Measurements from ENCODE around the gene CPSF6. TPM values are rescaled to one million over a fixed set of nuclear protein-coding genes. Genes with fewer than 3 reads are reported as not detected.
"Not testable (repeated sequence)": the region's sequence is repeated elsewhere in the genome, so short reads cannot be mapped to it uniquely, and the experiment has no call there.

CPSF6 gene
- total RNA-seq, 1 donor from 2014 or later = 35.6 TPM

DNA sequence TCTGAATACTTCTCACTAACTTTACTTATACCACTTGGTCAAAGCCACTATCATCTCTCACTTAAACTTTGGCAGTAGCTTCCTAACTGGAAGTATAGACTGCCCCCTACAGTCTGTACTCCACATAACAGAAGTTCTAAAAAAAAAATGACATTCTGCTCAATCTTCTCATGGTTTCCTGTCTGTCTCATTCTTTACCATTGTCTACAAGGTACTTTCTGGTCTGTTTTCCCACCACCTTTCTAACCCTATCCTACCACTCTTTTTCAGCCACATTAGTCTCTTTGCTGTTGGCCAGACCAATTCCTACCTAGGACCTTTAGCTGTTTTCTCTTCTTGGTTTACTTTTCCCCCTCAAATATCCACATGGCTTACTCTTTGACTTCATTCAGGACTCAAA, 14.7 kb downstream of the CPSF6 start:
- no peaks in the 10 kb centered on the region for H3K27me3 ChIP-seq (ENCODE audit: control insufficient read depth, insufficient read depth, low read length)
- TF ChIP-seq, protein P1, sequence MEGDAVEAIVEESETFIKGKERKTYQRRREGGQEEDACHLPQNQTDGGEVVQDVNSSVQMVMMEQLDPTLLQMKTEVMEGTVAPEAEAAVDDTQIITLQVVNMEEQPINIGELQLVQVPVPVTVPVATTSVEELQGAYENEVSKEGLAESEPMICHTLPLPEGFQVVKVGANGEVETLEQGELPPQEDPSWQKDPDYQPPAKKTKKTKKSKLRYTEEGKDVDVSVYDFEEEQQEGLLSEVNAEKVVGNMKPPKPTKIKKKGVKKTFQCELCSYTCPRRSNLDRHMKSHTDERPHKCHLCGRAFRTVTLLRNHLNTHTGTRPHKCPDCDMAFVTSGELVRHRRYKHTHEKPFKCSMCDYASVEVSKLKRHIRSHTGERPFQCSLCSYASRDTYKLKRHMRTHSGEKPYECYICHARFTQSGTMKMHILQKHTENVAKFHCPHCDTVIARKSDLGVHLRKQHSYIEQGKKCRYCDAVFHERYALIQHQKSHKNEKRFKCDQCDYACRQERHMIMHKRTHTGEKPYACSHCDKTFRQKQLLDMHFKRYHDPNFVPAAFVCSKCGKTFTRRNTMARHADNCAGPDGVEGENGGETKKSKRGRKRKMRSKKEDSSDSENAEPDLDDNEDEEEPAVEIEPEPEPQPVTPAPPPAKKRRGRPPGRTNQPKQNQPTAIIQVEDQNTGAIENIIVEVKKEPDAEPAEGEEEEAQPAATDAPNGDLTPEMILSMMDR (IDR thresholded peaks at IDR 0.05; ENCODE audit: insufficient read depth, low read length, poor library complexity, severe bottlenecking) = peak; percentile 46
- DNase-seq (ENCODE audit: low read depth) = no peak
- no peaks in the 10 kb centered on the region for H3K36me3 ChIP-seq (ENCODE audit: control insufficient read depth, insufficient read depth, low read length)
- no peak overlapping the region for H3K4me3 ChIP-seq (ENCODE audit: low read depth, low read length)

DNA sequence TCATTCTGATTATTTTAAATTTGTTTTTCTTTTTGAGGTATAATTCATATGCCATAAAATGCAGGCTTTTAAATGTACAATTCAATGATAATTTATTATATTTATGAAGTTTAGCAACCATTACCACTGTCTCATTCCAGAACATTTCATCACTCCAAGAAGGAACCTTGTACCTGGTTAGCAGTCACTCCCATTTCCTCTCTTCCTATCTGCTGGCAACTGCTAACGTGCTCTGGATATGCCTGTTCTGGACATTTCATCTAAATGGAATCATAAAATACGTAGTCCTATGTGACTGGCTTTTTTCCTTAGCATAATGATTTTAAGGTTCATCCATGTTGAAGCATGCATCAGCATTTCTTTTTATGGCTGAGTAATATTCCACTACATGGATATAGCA, 15.5 kb downstream of the CPSF6 start:
- no peak for DNase-seq (ENCODE audit: low read depth)

DNA sequence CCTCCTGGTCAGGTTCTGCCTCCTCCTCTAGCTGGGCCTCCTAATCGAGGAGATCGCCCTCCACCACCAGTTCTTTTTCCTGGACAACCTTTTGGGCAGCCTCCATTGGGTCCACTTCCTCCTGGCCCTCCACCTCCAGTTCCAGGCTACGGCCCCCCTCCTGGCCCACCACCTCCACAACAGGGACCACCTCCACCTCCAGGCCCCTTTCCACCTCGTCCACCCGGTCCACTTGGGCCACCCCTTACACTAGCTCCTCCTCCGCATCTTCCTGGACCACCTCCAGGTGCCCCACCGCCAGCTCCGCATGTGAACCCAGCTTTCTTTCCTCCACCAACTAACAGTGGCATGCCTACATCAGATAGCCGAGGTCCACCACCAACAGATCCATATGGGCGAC, 19.3 kb downstream of the CPSF6 start:
- Histone ChIP-seq H3K36me3 (ENCODE audit: control insufficient read depth, insufficient read depth, low read length) (no peaks in the 10 kb centered on the region), H3K4me3 (ENCODE audit: low read depth, low read length) (no peak overlapping the region), H3K27me3 (ENCODE audit: control insufficient read depth, insufficient read depth, low read length) (no peaks in the 10 kb centered on the region)
- TF ChIP-seq, protein P1 (IDR thresholded peaks at IDR 0.05; ENCODE audit: insufficient read depth, low read length, poor library complexity, severe bottlenecking) = no peak
- no peak for DNase-seq (ENCODE audit: low read depth)

More for the DNA sequence above, 15.5 kb downstream of the CPSF6 start:
- H3K4me3 ChIP-seq (ENCODE audit: low read depth, low read length) = no peak overlapping the region
- H3K27me3 ChIP-seq (ENCODE audit: control insufficient read depth, insufficient read depth, low read length) = no peaks in the 10 kb centered on the region
- no peaks in the 10 kb centered on the region for H3K36me3 ChIP-seq (ENCODE audit: control insufficient read depth, insufficient read depth, low read length)
- TF ChIP-seq, protein P1 (IDR thresholded peaks at IDR 0.05; ENCODE audit: insufficient read depth, low read length, poor library complexity, severe bottlenecking) = no peak

DNA sequence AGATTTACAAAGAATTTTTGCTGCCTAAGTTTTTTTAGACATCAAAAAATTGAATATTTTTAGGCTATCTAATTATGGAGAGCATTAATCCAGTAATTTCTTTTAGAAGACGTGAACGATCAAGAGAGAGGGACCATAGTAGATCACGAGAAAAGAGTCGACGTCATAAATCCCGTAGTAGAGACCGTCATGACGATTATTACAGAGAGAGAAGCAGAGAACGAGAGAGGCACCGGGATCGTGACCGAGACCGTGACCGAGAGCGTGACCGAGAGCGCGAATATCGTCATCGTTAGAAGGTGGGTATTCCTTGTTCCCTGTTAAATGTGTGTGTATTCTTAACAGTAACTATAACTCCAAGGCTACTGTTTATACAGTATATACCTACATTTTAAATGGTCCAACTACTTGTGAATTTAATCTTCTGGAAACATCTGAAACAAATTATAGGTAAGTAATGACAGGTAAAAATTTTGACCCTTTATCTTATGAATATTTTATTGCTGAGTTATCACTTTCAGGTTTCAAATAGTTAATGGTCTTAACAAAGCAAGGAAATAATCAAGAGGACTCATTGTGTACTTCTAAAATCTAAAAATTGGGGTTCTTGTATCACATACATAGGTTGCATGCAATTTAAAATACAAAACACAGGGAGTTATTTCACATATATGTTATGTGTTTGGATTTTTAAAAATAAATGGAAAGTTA, 23.1 kb downstream of the CPSF6 start:
- no peak for DNase-seq (ENCODE audit: low read depth)
- no peaks in the 10 kb centered on the region for H3K36me3 ChIP-seq (ENCODE audit: control insufficient read depth, insufficient read depth, low read length)
- no peaks in the 10 kb centered on the region for H3K27me3 ChIP-seq (ENCODE audit: control insufficient read depth, insufficient read depth, low read length)
- TF ChIP-seq, protein P1 (IDR thresholded peaks at IDR 0.05; ENCODE audit: insufficient read depth, low read length, poor library complexity, severe bottlenecking) = no peak
- H3K4me3 ChIP-seq (ENCODE audit: low read depth, low read length) = no peak overlapping the region

DNA sequence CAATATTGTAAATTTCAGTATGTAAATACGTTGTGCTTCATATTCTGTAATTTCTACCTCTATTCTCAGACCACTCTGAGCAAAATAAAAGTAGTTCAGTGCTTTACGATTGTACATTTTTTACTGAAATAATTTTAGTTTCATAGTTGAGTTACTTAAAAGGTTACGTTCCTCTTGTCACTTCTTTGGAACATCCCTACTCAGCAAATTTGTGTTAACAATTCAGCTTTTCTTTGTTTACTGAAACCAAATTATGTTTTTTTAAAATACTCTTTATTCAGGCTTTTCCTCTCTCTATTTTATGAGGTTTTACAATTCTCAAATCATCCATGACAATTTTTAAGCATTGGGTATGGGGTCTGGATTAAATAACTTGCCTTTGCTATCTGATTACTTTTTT, 25.8 kb downstream of the CPSF6 start:
- TF ChIP-seq, protein P1 (IDR thresholded peaks at IDR 0.05; ENCODE audit: insufficient read depth, low read length, poor library complexity, severe bottlenecking) = no peak
- no peaks in the 10 kb centered on the region for H3K27me3 ChIP-seq (ENCODE audit: control insufficient read depth, insufficient read depth, low read length)
- no peak overlapping the region for H3K4me3 ChIP-seq (ENCODE audit: low read depth, low read length)
- H3K36me3 ChIP-seq (ENCODE audit: control insufficient read depth, insufficient read depth, low read length) = no peaks in the 10 kb centered on the region
- no peak for DNase-seq (ENCODE audit: low read depth)

DNA sequence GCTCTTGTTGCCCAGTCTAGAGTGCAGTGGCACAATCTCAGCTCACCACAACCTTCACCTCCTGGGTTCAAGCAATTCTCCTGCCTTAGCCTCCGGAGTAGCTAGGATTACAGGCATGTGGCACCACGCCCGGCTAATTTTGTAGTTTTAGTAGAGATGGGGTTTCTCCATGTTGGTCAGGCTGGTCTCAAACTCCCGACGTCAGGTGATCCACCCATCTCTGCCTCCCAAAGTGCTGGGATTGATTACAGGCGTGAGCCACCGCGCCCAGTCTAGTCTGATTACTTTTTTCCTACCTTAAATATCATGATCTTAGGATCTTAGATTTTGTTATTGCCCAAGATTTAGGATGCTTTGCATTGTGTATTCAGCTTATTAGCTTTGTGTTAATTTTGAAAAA, 26.3 kb downstream of the CPSF6 start:
- H3K4me3 ChIP-seq (ENCODE audit: low read depth, low read length); H3K27me3 ChIP-seq (ENCODE audit: control insufficient read depth, insufficient read depth, low read length); DNase-seq (ENCODE audit: low read depth); H3K36me3 ChIP-seq (ENCODE audit: control insufficient read depth, insufficient read depth, low read length): not testable (repeated sequence)

All from kidney epithelial cell (primary cell).